OCI-LY7 (cell line): ENCODE data around the gene ADRA1B. TPM values are rescaled to one million over a fixed set of nuclear protein-coding genes. Genes with fewer than 3 reads are reported as not detected.
"Not testable (repeated sequence)": the region's sequence is repeated elsewhere in the genome, so short reads cannot be mapped to it uniquely, and the experiment has no call there.

ENCODE experiments used
- BruUV-seq: library from RNA; stranded (reverse); fragments of 400-500 nt; replicated peaks from 2 replicates; lab custom pipeline; 2021; lab: Mats Ljungman, UMichigan
- CTCF ChIA-PET: fragments of 300-600 bp; sonication (Branson Sonifier 250); formaldehyde crosslinking; loops from one replicate; lab custom pipeline; 2022; ENCODE audit warnings: antibody characterized with exemption; ENCODE audit not compliant: unreplicated experiment; lab: Charles Lee
- POLR2A ChIA-PET: fragments of 300-600 bp; sonication (Branson Sonifier 250); formaldehyde crosslinking; loops from one replicate; lab custom pipeline; 2022; ENCODE audit warnings: antibody characterized with exemption; lab: Charles Lee
- DNase-seq: peaks from one replicate; pipeline ENCODE4 v3.0.0-alpha.2; 2015; ENCODE audit warnings: low spot score
- H2AFZ ChIP-seq: fragments of 200-600 bp; sonication (generic), shearing (Covaris generic); 2 replicates; pipeline ENCODE4 v1.6.1; 2014; ENCODE audit warnings: mild to moderate bottlenecking, antibody characterized with exemption, low read length, moderate library complexity
- H3K27ac ChIP-seq: fragments of 200-600 bp; sonication (generic); 2 replicates; pipeline ENCODE4 v1.5.1; 2014; ENCODE audit warnings: mixed run types, low read depth, mild to moderate bottlenecking, moderate library complexity, low read length, inconsistent platforms; ENCODE audit not compliant: poor library complexity, severe bottlenecking
- H3K36me3 ChIP-seq: fragments of 200-600 bp; sonication (generic); 2 replicates; pipeline ENCODE4 v1.6.1; 2014; ENCODE audit warnings: mild to moderate bottlenecking, antibody characterized with exemption, low read length, moderate library complexity, mixed read lengths; ENCODE audit not compliant: insufficient read depth
- H3K4me1 ChIP-seq: fragments of 200-600 bp; sonication (generic); 2 replicates; pipeline ENCODE4 v1.5.1; 2014; ENCODE audit warnings: mild to moderate bottlenecking, low read length; ENCODE audit not compliant: insufficient read depth, poor library complexity, severe bottlenecking
- H3K4me2 ChIP-seq: fragments of 200-600 bp; sonication (generic); 2 replicates; pipeline ENCODE4 v1.6.1; 2014; ENCODE audit warnings: mild to moderate bottlenecking, low read length
- H3K4me3 ChIP-seq: fragments of 200-600 bp; sonication (generic); 2 replicates; pipeline ENCODE4 v1.5.1; 2014; ENCODE audit warnings: mild to moderate bottlenecking, low read depth, low read length; ENCODE audit not compliant: poor library complexity, severe bottlenecking
- H3K79me2 ChIP-seq: fragments of 200-600 bp; sonication (generic); 2 replicates; pipeline ENCODE4 v1.6.1; 2016; ENCODE audit warnings: low read depth, mild to moderate bottlenecking, low read length, moderate library complexity, mixed read lengths; ENCODE audit not compliant: insufficient read depth
- H3K9me2 ChIP-seq: fragments of 200-600 bp; sonication (generic); 2 replicates; pipeline ENCODE4 v1.6.1; 2016; ENCODE audit warnings: mild to moderate bottlenecking, low read length, mixed read lengths; ENCODE audit not compliant: insufficient read depth
- H3K9me3 ChIP-seq: fragments of 200-600 bp; sonication (generic); 2 replicates; pipeline ENCODE4 v1.6.1; 2014; ENCODE audit warnings: mild to moderate bottlenecking, mixed run types, low read length, mixed read lengths
- H4K20me1 ChIP-seq: fragments of 200-600 bp; sonication (generic); 2 replicates; pipeline ENCODE4 v1.6.1; 2014; ENCODE audit warnings: mild to moderate bottlenecking, antibody characterized with exemption, low read length, moderate library complexity, mixed read lengths; ENCODE audit not compliant: insufficient read depth
- EZH2phosphoT487 ChIP-seq: fragments of 200-600 bp; sonication (generic); IDR thresholded peaks from 2 replicates; pipeline ENCODE4 v1.6.1; 2018; ENCODE audit warnings: low read depth, borderline replicate concordance, mild to moderate bottlenecking, mixed run types, antibody characterized with exemption, low read length, moderate library complexity, mixed read lengths
- intact Hi-C: fragments of 100-400 bp; cut with micrococcal nuclease; formaldehyde crosslinking; loops from one replicate; pipeline ENCODE4 v1.10.0; 2022; ENCODE audit not compliant: unreplicated experiment
- total RNA-seq, 2 experiments: library from RNA; depleted of rRNA in 1 of 2; stranded (reverse); fragments of >200 nt in 1 of 2; shearing (Covaris generic) in 1 of 2; gene quantifications; 2 replicates each; pipeline ENCODE4 v1.2.3, GENCODE V29; 2014 to 2022
- TF ChIP-seq, protein P1 (sequence below): fragments of 200-600 bp; sonication (generic); conservative IDR thresholded peaks from 2 replicates; pipeline ENCODE4 v1.5.1; 2014; ENCODE audit warnings: mild to moderate bottlenecking, antibody characterized with exemption, low read length, moderate library complexity, mixed read lengths

Gene ADRA1B
- total RNA-seq, 2 experiments from 2014 or later, result not detected

DNA sequence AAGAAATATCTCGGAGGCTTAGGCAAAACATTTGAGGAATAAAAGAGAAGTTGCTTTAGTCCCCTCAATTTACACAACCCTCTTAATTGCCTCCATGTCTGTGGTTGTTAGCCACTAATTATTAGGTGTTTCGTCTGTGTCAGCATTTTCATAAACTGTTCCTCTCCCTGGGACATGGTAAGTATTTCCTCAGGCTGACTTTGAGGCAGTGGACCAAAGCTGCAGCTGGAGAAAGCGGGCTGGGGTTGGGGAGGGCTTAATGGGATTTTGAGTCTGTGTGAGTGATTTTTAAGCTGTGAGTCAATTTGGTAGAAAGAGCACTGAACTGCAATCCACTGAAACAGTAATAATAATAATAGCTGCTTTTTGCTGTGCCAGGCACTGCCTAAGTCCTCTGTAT is 79.6 kb downstream of the ADRA1B start:
- H3K36me3 ChIP-seq, result no peaks in the 10 kb centered on the region
- ChIA-PET POLR2A (no interaction called here), CTCF (no interaction called here)
- H3K9me3 ChIP-seq, result peaks cover 7% of the 10 kb centered on the region; the same call in 1 of the 2 replicates
- DNase-seq, result no peak
- H2AFZ ChIP-seq, result no peak overlapping the region
- no peak overlapping the region for H3K4me2 ChIP-seq
- H3K4me3 ChIP-seq, result no peak overlapping the region
- no peak overlapping the region for H3K27ac ChIP-seq
- no peaks in the 10 kb centered on the region for H3K4me1 ChIP-seq
- H3K9me2 ChIP-seq, result no peaks in the 10 kb centered on the region
- BruUV-seq, result no TSS peak
- intact Hi-C loops, result no loop called here
- no peaks in the 10 kb centered on the region for H4K20me1 ChIP-seq
- TF ChIP-seq, protein P1, sequence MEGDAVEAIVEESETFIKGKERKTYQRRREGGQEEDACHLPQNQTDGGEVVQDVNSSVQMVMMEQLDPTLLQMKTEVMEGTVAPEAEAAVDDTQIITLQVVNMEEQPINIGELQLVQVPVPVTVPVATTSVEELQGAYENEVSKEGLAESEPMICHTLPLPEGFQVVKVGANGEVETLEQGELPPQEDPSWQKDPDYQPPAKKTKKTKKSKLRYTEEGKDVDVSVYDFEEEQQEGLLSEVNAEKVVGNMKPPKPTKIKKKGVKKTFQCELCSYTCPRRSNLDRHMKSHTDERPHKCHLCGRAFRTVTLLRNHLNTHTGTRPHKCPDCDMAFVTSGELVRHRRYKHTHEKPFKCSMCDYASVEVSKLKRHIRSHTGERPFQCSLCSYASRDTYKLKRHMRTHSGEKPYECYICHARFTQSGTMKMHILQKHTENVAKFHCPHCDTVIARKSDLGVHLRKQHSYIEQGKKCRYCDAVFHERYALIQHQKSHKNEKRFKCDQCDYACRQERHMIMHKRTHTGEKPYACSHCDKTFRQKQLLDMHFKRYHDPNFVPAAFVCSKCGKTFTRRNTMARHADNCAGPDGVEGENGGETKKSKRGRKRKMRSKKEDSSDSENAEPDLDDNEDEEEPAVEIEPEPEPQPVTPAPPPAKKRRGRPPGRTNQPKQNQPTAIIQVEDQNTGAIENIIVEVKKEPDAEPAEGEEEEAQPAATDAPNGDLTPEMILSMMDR, result no peak
- TF ChIP-seq EZH2phosphoT487, result no peak
- no peaks in the 10 kb centered on the region for H3K79me2 ChIP-seq

DNA sequence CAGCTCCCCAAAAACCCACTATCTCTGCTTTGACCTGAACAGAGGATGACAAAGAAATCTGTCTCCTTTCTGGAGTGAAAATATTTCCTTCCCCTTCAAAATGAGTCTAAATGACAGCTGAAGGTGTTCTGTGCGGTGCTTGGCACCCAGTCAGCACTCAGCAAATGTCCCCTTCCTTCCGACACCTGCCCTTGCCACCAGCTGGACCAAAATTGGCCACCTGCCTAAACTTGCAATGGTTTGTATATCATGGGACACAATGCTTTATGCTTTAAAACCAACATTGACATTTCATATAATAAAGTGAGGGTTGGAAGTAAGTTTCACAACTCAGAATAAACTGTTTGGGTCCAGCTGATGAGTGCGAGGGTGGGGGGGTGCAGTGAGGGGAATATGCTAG is 85.2 kb downstream of the ADRA1B start:
- Histone ChIP-seq H4K20me1 (no peaks in the 10 kb centered on the region), H3K9me2 (no peaks in the 10 kb centered on the region), H3K9me3 (no peaks in the 10 kb centered on the region), H3K36me3 (no peaks in the 10 kb centered on the region), H3K4me1 (no peaks in the 10 kb centered on the region), H3K4me3 (no peak overlapping the region), H2AFZ (no peak overlapping the region), H3K4me2 (no peak overlapping the region), H3K27ac (no peak overlapping the region), H3K79me2 (no peaks in the 10 kb centered on the region)
- DNase-seq, result no peak
- ChIA-PET CTCF (no interaction called here), POLR2A (interaction anchor here (0.6 kb wide), 1 partner anchor 61 kb away, joined by 4 read pairs; no protein-coding TSS in a partner anchor)
- TF ChIP-seq, protein P1, result no peak
- TF ChIP-seq EZH2phosphoT487, result no peak
- no TSS peak for BruUV-seq
- intact Hi-C loops, result no loop called here

DNA sequence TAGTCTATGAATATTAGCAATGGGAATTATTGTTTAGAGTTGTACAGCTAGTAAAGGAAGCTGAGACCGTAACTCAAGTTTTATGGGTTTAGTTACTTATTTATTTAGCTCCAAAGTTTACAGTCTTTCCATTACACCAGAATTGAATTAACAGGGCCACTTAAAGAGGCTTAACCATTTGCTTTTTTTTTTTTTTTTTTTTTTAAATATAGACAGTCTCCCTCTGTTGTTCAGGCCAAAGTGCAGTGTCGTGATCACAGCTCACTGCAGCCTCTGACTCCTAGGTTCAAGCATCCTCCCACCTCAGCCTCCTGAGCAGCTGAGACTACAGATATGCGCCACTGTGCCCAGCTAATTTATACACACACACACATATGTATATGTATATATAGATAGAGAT is 91.2 kb downstream of the ADRA1B start:
- H3K9me2 ChIP-seq, result no peaks in the 10 kb centered on the region
- H3K79me2 ChIP-seq, result peaks cover 32% of the 10 kb centered on the region
- TF ChIP-seq, protein P1, result no peak
- no peak for TF ChIP-seq EZH2phosphoT487
- peaks cover 14% of the 10 kb centered on the region for H3K4me1 ChIP-seq
- H3K36me3 ChIP-seq, result peaks cover 21% of the 10 kb centered on the region
- H4K20me1 ChIP-seq, result no peaks in the 10 kb centered on the region
- intact Hi-C loops, result no loop called here
- CTCF ChIA-PET, result no interaction called here
- H3K4me2 ChIP-seq, result no peak overlapping the region
- DNase-seq, result no peak
- no TSS peak for BruUV-seq
- H3K4me3 ChIP-seq, result no peak overlapping the region
- no peak overlapping the region for H2AFZ ChIP-seq
- no peaks in the 10 kb centered on the region for H3K9me3 ChIP-seq
- H3K27ac ChIP-seq, result no peak overlapping the region
- POLR2A ChIA-PET, result interaction anchor here (0.6 to 1.9 kb wide), 8 partner anchors 9 to 947 kb away, joined by 3 to 7 read pairs (median 4); no protein-coding TSS in a partner anchor

DNA sequence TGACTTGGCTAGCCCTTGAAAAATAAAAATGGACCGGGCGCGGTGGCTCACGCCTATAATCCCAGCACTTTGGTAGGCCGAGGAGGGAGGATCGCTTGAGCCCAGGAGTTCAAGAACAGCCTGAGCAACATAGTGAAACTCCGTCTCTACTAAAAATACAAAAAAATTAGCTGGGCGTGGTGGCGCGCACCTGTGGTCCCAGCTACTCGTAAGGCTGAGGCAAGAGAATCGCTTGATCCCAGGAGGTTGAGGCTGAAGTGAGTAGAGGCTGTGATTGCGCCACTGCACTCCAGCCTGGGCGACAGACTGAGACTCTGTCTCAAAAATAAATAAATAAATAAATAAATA is 92.2 kb downstream of the ADRA1B start:
- H3K27ac ChIP-seq, H3K9me2 ChIP-seq, H4K20me1 ChIP-seq, H3K9me3 ChIP-seq, DNase-seq, BruUV-seq, intact Hi-C loops: not testable (repeated sequence)
- H3K79me2 ChIP-seq, result peaks cover 32% of the 10 kb centered on the region
- POLR2A ChIA-PET, result interaction anchor here (0.6 to 1.6 kb wide), 7 partner anchors 10 to 956 kb away, joined by 3 to 13 read pairs (median 3); no protein-coding TSS in a partner anchor
- H3K4me1 ChIP-seq, result peaks cover 14% of the 10 kb centered on the region
- CTCF ChIA-PET, result interaction anchor here (0.6 kb wide), 1 partner anchor 1812 kb away, joined by 4 read pairs; no protein-coding TSS in a partner anchor
- 0 out of 2 replicates have a peak overlapping the region, but pooled peaks have one; percentile 9 for H3K4me2 ChIP-seq
- peaks cover 31% of the 10 kb centered on the region for H3K36me3 ChIP-seq
- H2AFZ ChIP-seq, result peak overlapping the region; percentile 100
- H3K4me3 ChIP-seq, result peak overlapping the region; percentile 88
